ENCODE data around the gene FANK1. TPM values are rescaled to one million over a fixed set of nuclear protein-coding genes. Genes with fewer than 3 reads are reported as not detected.

Gene FANK1, protein sequence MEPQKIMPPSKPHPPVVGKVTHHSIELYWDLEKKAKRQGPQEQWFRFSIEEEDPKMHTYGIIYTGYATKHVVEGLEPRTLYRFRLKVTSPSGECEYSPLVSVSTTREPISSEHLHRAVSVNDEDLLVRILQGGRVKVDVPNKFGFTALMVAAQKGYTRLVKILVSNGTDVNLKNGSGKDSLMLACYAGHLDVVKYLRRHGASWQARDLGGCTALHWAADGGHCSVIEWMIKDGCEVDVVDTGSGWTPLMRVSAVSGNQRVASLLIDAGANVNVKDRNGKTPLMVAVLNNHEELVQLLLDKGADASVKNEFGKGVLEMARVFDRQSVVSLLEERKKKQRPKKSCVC
- total RNA-seq = 0.54 and 1.9 TPM in 2 replicates

DNA sequence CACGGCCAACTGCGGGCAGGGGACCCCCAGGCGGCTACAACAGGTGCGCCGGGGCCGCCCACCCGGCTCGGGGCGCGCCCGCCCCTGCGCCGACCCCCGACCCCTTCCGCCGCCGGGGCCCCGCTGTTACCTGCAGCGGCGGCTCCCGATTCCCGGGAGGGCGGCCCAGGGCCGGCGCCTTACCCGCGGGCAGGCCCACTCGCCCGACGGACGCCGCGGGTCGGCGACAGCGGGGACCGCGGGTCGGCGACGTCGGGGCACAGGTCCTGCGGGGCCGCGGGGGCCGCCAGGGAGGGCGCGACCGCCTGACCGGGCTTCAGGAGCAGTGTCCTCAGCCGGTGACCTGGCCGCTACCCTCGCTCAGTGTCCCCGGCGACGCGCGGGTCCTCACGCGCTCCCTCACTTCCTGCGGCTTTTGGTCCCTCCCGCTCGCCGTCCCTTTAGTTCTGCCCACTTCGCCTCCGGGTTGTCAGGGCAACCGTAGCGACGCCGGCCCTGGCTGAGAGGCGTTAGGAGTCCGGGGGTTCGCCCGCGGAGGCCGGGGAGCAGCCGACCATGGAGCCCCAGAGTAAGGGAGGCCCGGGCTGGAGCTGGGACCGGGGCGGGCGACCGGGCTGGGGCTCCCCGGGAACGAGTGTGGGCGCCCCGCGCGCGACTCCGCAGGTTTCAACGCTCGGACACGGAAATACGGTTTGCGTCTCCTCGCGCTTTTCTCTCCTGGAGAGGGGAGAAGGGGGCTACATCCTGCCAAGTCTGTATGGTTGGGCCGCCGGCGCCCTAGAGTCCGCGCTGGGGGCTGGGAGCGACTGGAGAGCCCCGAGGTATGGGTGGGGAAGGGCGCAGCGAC is at the start of gene FANK1:
Gene FANK1, plus strand, starts transcription at position 477 of the 847 bp plus-strand sequence. Its CDS starts 79 bp downstream, at position 556.

DNA sequence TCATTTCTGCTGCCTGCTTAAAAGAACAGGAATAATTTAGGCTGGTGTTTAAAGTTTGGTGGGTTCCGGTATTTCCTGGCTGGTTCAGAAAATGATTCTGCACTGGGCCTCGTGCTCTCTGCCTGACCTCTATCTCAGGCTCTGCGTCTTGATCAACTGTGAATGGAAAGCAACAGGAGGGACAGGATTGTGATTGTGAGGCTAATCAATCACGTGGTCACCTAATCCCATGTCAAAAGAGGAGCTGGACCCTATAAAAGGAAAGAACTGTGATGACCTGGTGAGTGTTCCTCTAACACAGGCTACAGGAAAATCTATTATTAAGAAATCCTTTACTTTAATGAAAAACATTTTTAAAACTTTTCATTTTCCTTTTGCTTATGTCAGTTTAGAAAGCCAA is 15.2 kb upstream of the FANK1 start, which contains the start of gene DHX32:
Gene DHX32, minus strand, starts transcription at position 101 of the 400 bp plus-strand sequence. CDS start 468 bp downstream, outside the sequence.

Other genes with a start within 250 kb of the FANK1 start
- gene TEX36, start 213.4 kb upstream of the FANK1 start, total RNA-seq = not detected in 2 replicates
- 7.0 and 12.6 TPM in 2 replicates for gene EDRF1, start 176.9 kb upstream of the FANK1 start, total RNA-seq
- 0.07 TPM in 1 of 2 replicates, not detected in the other for gene MMP21, start 120.7 kb upstream of the FANK1 start, total RNA-seq
- gene UROS, start 73.3 kb upstream of the FANK1 start, total RNA-seq = 46.1 and 54.3 TPM in 2 replicates
- 63.3 and 75.4 TPM in 2 replicates for gene BCCIP, start 73.0 kb upstream of the FANK1 start, total RNA-seq
- 48.7 and 49.4 TPM in 2 replicates for gene DHX32, start 15.3 kb upstream of the FANK1 start, total RNA-seq